GM23248 (cell line): ENCODE data around the gene MARK3. TPM values are rescaled to one million over a fixed set of nuclear protein-coding genes. Genes with fewer than 3 reads are reported as not detected.

Experiments
- DNase-seq: peaks from one replicate; pipeline ENCODE4 v3.0.0-alpha.2; 2015
- H2AFZ ChIP-seq: fragments of 200-600 bp; sonication (generic); 2 replicates; pipeline ENCODE4 v1.6.1; 2016; ENCODE audit warnings: antibody characterized with exemption
- H3F3A ChIP-seq: fragments of 200-600 bp; sonication (generic); 2 replicates; pipeline ENCODE4 v1.6.1; 2016; ENCODE audit warnings: mild to moderate bottlenecking, antibody characterized with exemption, mixed run types; ENCODE audit not compliant: insufficient read depth
- H3K27ac ChIP-seq: fragments of 200-600 bp; sonication (generic); 2 replicates; pipeline ENCODE4 v1.5.1; 2016; ENCODE audit warnings: mild to moderate bottlenecking
- H3K27me3 ChIP-seq: fragments of 200-600 bp; sonication (generic); replicated peaks from 2 replicates; pipeline ENCODE4 v1.6.1; 2016; ENCODE audit warnings: mild to moderate bottlenecking; ENCODE audit not compliant: insufficient read depth
- H3K36me3 ChIP-seq: fragments of 200-600 bp; sonication (generic); 2 replicates; pipeline ENCODE4 v1.6.1; 2016; ENCODE audit warnings: low read depth, mild to moderate bottlenecking
- H3K4me1 ChIP-seq: fragments of 200-600 bp; sonication (generic); 2 replicates; pipeline ENCODE4 v1.6.1; 2016; ENCODE audit warnings: mild to moderate bottlenecking; ENCODE audit not compliant: insufficient read depth
- H3K4me2 ChIP-seq: fragments of 200-600 bp; sonication (generic); one replicate; pipeline ENCODE4 v1.6.1; 2016; ENCODE audit warnings: mild to moderate bottlenecking; ENCODE audit not compliant: unreplicated experiment
- H3K4me3 ChIP-seq: fragments of 200-600 bp; sonication (generic); 2 replicates; pipeline ENCODE4 v1.5.1; 2016; ENCODE audit warnings: mild to moderate bottlenecking
- H3K79me2 ChIP-seq: fragments of 200-600 bp; sonication (generic); 2 replicates; pipeline ENCODE4 v1.6.1; 2016; ENCODE audit warnings: mild to moderate bottlenecking; ENCODE audit not compliant: insufficient read depth
- H3K9ac ChIP-seq: fragments of 200-600 bp; sonication (generic); 2 replicates; pipeline ENCODE4 v1.6.1; 2016; ENCODE audit warnings: mild to moderate bottlenecking
- H3K9me2 ChIP-seq: fragments of 200-600 bp; sonication (generic); 2 replicates; pipeline ENCODE4 v1.6.1; 2016; ENCODE audit warnings: mixed run types, mild to moderate bottlenecking, moderate library complexity; ENCODE audit not compliant: insufficient read depth
- H3K9me3 ChIP-seq: fragments of 200-600 bp; sonication (generic); one replicate; pipeline ENCODE4 v1.6.1; 2017; ENCODE audit warnings: low read depth
- H4K20me1 ChIP-seq: fragments of 200-600 bp; sonication (generic); 2 replicates; pipeline ENCODE4 v1.6.0; 2016; ENCODE audit not compliant: insufficient read depth
- EZH2 ChIP-seq: fragments of 200-600 bp; sonication (generic); IDR thresholded peaks from 2 replicates; pipeline ENCODE4 v1.6.1; 2018; ENCODE audit warnings: antibody characterized with exemption, mild to moderate bottlenecking; ENCODE audit not compliant: insufficient read depth, poor library complexity, severe bottlenecking
- EZH2phosphoT487 ChIP-seq: fragments of 200-600 bp; sonication (generic); IDR thresholded peaks from 2 replicates; pipeline ENCODE4 v1.6.1; 2018; ENCODE audit warnings: antibody characterized with exemption, moderate library complexity, mild to moderate bottlenecking, low read depth; ENCODE audit not compliant: insufficient read depth
- WGBS, 2 experiments: methylation state at CpG; one replicate each; pipeline ENCODE4 v1.1.6; 2015 to 2017; ENCODE audit warnings: low lambda C conversion rate in 2 of 2, low coverage in 1 of 2; ENCODE audit errors: missing lambda C conversion rate in 2 of 2; 5-methylcytosine and 5-hydroxymethylcytosine counted together
- in situ Hi-C: fragments of 300-500 bp; cut with MboI; formaldehyde crosslinking; loops from 2 replicates; pipeline ENCODE4 v1.15.0; 2020
- polyA plus RNA-seq: library from polyadenylated mRNA; unstranded; fragments of >200 nt; fragmentation: Nextera tagmentation; extraction: Ambion mirVana; gene quantifications from 2 replicates; pipeline ENCODE4 v1.2.1, GENCODE V29; 2016
- total RNA-seq: library from RNA; depleted of rRNA; stranded (reverse); fragments of >200 nt; shearing (Covaris generic); gene quantifications from 2 replicates; pipeline ENCODE4 v1.2.3, GENCODE V29; 2014; rRNA removed

Gene MARK3
- total RNA-seq = 80.6 and 107 TPM in 2 replicates
- 32.3 and 32.9 TPM in 2 replicates for polyA plus RNA-seq

GRCh38 chr14:103385152-103385928 is at the start of gene MARK3:
TSS of gene MARK3 (plus strand) at chr14:103385415. CDS start at chr14:103386030, 615 bp downstream.
- Histone ChIP-seq H4K20me1 (peaks cover 22% of the 10 kb centered on the region; the same call in 1 of the 2 replicates), H3K79me2 (peaks cover 69% of the 10 kb centered on the region), H3K27me3 (no peaks in the 10 kb centered on the region), H3K4me1 (peaks cover 18% of the 10 kb centered on the region), H3K36me3 (no peaks in the 10 kb centered on the region), H3K9me2 (no peaks in the 10 kb centered on the region), H3K27ac (peak within 1 kb of the TSS; percentile 89), H2AFZ (peak within 1 kb of the TSS; percentile 88), H3F3A (peaks cover 34% of the 10 kb centered on the region), H3K4me2 (peak within 1 kb of the TSS; percentile 90), H3K4me3 (peak within 1 kb of the TSS; percentile 83), H3K9me3 (no peaks in the 10 kb centered on the region), H3K9ac (peak within 1 kb of the TSS; percentile 95)
- peak; percentile 100 for DNase-seq
- WGBS, 2 experiments = 0 to 2% methylated on average over 63 to 74 of the region's 91 CpGs
- TF ChIP-seq EZH2 (no peak), EZH2phosphoT487 (no peak)
- in situ Hi-C loops = no loop called here

GRCh38 chr14:103336191-103336590 is 49.0 kb upstream of the MARK3 start:
- no peak for DNase-seq
- H3K4me1 ChIP-seq = peaks cover 25% of the 10 kb centered on the region
- in situ Hi-C loops = no loop called here
- H3K9me2 ChIP-seq = no peaks in the 10 kb centered on the region
- H3K79me2 ChIP-seq = peaks cover 76% of the 10 kb centered on the region
- peak overlapping the region; percentile 96 for H3K4me3 ChIP-seq
- H3K9ac ChIP-seq = peak overlapping the region; percentile 99
- peak overlapping the region; percentile 79 for H3K4me2 ChIP-seq
- peaks cover 60% of the 10 kb centered on the region for H3K36me3 ChIP-seq
- peaks cover 71% of the 10 kb centered on the region for H3F3A ChIP-seq
- WGBS, 2 experiments = 91 to 94% methylated on average over 14 of the region's 14 CpGs
- TF ChIP-seq EZH2 = no peak
- no peak for TF ChIP-seq EZH2phosphoT487
- no peak overlapping the region for H3K27ac ChIP-seq
- H3K27me3 ChIP-seq = no peaks in the 10 kb centered on the region
- no peaks in the 10 kb centered on the region for H3K9me3 ChIP-seq
- H2AFZ ChIP-seq = no peak overlapping the region
- H4K20me1 ChIP-seq = peaks cover 14% of the 10 kb centered on the region; the same call in 1 of the 2 replicates

- in situ Hi-C loops = no loop called here
- 43 to 58% methylated on average over 3 of the region's 3 CpGs for WGBS, 2 experiments
- no peak overlapping the region for H3K9ac ChIP-seq
- H3K9me3 ChIP-seq = no peaks in the 10 kb centered on the region
- H3K9me2 ChIP-seq = no peaks in the 10 kb centered on the region
- DNase-seq = no peak
- TF ChIP-seq EZH2phosphoT487 (no peak), EZH2 (no peak)
- no peaks in the 10 kb centered on the region for H3K27me3 ChIP-seq
- H3K36me3 ChIP-seq = peaks cover 76% of the 10 kb centered on the region
- H3K4me3 ChIP-seq = no peak overlapping the region
- H2AFZ ChIP-seq = no peak overlapping the region
- peaks cover 77% of the 10 kb centered on the region for H3F3A ChIP-seq
- peaks cover 16% of the 10 kb centered on the region for H3K4me1 ChIP-seq
- H4K20me1 ChIP-seq = peaks cover 14% of the 10 kb centered on the region; the same call in 1 of the 2 replicates
- no peak overlapping the region for H3K4me2 ChIP-seq
- H3K27ac ChIP-seq = no peak overlapping the region
- peaks cover 70% of the 10 kb centered on the region for H3K79me2 ChIP-seq
These were observed 47.4 kb upstream of the MARK3 start for GRCh38 chr14:103337794-103338193.

DNA sequence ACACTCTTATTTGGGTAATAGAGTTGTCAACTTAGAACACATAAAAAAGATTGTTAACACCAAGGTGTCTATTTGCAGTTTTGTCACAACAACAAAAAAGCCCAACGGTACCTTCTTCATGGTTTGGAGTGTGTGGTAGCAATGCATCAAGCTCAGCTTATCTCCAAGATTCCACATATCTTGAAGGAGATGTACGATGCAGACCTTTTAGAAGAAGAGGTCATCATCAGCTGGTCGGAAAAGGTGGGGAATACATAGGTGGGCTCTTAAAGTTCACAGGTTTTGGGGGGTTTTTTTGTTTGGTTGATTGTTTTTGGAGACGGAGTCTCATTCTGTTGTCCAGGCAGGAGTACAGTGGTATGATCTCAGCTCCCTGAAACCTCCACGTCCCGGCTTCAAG is 45.7 kb upstream of the MARK3 start:
- DNase-seq = no peak
- Histone ChIP-seq H4K20me1 (peaks cover 18% of the 10 kb centered on the region; the same call in 1 of the 2 replicates), H3K79me2 (peaks cover 70% of the 10 kb centered on the region), H3F3A (peaks cover 92% of the 10 kb centered on the region), H2AFZ (no peak overlapping the region), H3K27ac (no peak overlapping the region), H3K36me3 (peaks cover 93% of the 10 kb centered on the region), H3K9me2 (no peaks in the 10 kb centered on the region), H3K9me3 (no peaks in the 10 kb centered on the region), H3K9ac (no peak overlapping the region), H3K4me3 (no peak overlapping the region), H3K4me2 (no peak overlapping the region), H3K4me1 (peaks cover 14% of the 10 kb centered on the region), H3K27me3 (no peaks in the 10 kb centered on the region)
- in situ Hi-C loops = no loop called here
- WGBS, 2 experiments = 93% methylated on average over 6 of the region's 6 CpGs
- no peak for TF ChIP-seq EZH2phosphoT487
- TF ChIP-seq EZH2 = no peak
